Tibial nerve (tissue), 4 donors: ENCODE measurements around the gene GRIK4. TPM values are rescaled to one million over a fixed set of nuclear protein-coding genes. Genes with fewer than 3 reads are reported as not detected.

Experiments used
- DNase-seq, 2 donors: peaks; one replicate each; pipeline ENCODE4 v3.0.0-alpha.2; 2019; ENCODE audit warnings: low spot score in 2 of 2
- H3K27ac ChIP-seq, 4 donors: fragments of 200-600 bp; sonication (generic) in 3 of 4; one replicate each; pipeline ENCODE4 v1.5.1; 2017 to 2019; ENCODE audit warnings: mild to moderate bottlenecking in 1 of 4
- H3K27me3 ChIP-seq, 2 donors: fragments of 200-600 bp; sonication (generic) in 1 of 2; one replicate each; pipeline versions ENCODE4 v1.5.1 to v1.6.0; 2017 to 2019
- H3K36me3 ChIP-seq, 3 donors: fragments of 200-600 bp; sonication (generic); one replicate each; pipeline ENCODE4 v1.5.1; 2018 to 2019
- H3K4me1 ChIP-seq, 4 donors: fragments of 200-600 bp; sonication (generic) in 3 of 4; one replicate each; pipeline ENCODE4 v1.5.1; 2017 to 2019
- H3K4me3 ChIP-seq, 4 donors: fragments of 200-600 bp; sonication (generic) in 3 of 4; one replicate each; pipeline ENCODE4 v1.5.1; 2017 to 2019; ENCODE audit warnings: mild to moderate bottlenecking in 1 of 4, moderate library complexity in 1 of 4
- H3K9me3 ChIP-seq, 4 donors: fragments of 200-600 bp; sonication (generic) in 3 of 4; one replicate each; pipeline ENCODE4 v1.5.1; 2017 to 2019
- CTCF ChIP-seq, 5 experiments: fragments of 200-600 bp in 3 of 5; fragments of 450-650 bp in 2 of 5; sonication (generic) in 3 of 5; IDR thresholded peaks; one replicate each; pipeline ENCODE4 v1.5.1; 2016 to 2019; ENCODE audit warnings: antibody characterized with exemption in 5 of 5, mild to moderate bottlenecking in 3 of 5, moderate library complexity in 2 of 5
- EP300 ChIP-seq, 2 donors: sonication (generic); formaldehyde crosslinking; IDR thresholded peaks; one replicate each; pipeline ENCODE4 v1.6.1; 2017; ENCODE audit warnings: antibody characterized with exemption in 2 of 2, mild to moderate bottlenecking in 1 of 2
- POLR2A ChIP-seq, 2 donors: fragments of 450-650 bp; IDR thresholded peaks; one replicate each; pipeline ENCODE4 v1.6.1; 2017; ENCODE audit warnings: antibody characterized with exemption in 2 of 2, mild to moderate bottlenecking in 2 of 2, moderate library complexity in 2 of 2
- WGBS, 2 donors: methylation state at CpG; one replicate each; pipeline ENCODE4 v1.1.5; 2018; 5-methylcytosine and 5-hydroxymethylcytosine counted together
- total RNA-seq, 4 donors: library from RNA; depleted of rRNA; stranded (reverse); fragments of >200 nt; gene quantifications; one replicate each; pipeline ENCODE4 v1.1.0, GENCODE V29; 2016

GRIK4 gene
- total RNA-seq, 4 donors from 2014 or later: 0.22 to 0.98 TPM; not detected in 2

GRCh38 chr11:120919045-120919444 lies 407.5 kb downstream of the GRIK4 start:
- H3K27ac ChIP-seq: no peak overlapping the region
- TF ChIP-seq EP300 (IDR thresholded peaks at IDR 0.05) (no peak), POLR2A (IDR thresholded peaks at IDR 0.05) (no peak), CTCF (IDR thresholded peaks at IDR 0.05) (no peak)
- no peak for DNase-seq
- no peaks in the 10 kb centered on the region for H3K36me3 ChIP-seq
- WGBS, 2 donors: 86 to 88% methylated on average over 7 of the region's 7 CpGs
- no peaks in the 10 kb centered on the region for H3K9me3 ChIP-seq
- no peaks in the 10 kb centered on the region for H3K27me3 ChIP-seq
- H3K4me3 ChIP-seq: no peak overlapping the region
- no peaks in the 10 kb centered on the region for H3K4me1 ChIP-seq

GRCh38 chr11:120919566-120919965 lies 408.0 kb downstream of the GRIK4 start:
- Histone ChIP-seq H3K27me3 (no peaks in the 10 kb centered on the region), H3K27ac (no peak overlapping the region), H3K4me3 (no peak overlapping the region), H3K4me1 (no peaks in the 10 kb centered on the region), H3K36me3 (no peaks in the 10 kb centered on the region), H3K9me3 (no peaks in the 10 kb centered on the region)
- WGBS, 2 donors: 63 to 76% methylated on average over 5 of the region's 5 CpGs
- DNase-seq: no peak
- no peak for TF ChIP-seq CTCF (IDR thresholded peaks at IDR 0.05)
- TF ChIP-seq EP300 (IDR thresholded peaks at IDR 0.05): no peak
- TF ChIP-seq POLR2A (IDR thresholded peaks at IDR 0.05): no peak

- Histone ChIP-seq H3K4me1 (no peaks in the 10 kb centered on the region), H3K36me3 (no peaks in the 10 kb centered on the region), H3K9me3 (no peaks in the 10 kb centered on the region), H3K27ac (no peak overlapping the region), H3K4me3 (no peak overlapping the region), H3K27me3 (no peaks in the 10 kb centered on the region)
- TF ChIP-seq CTCF (IDR thresholded peaks at IDR 0.05): no peak
- no peak for TF ChIP-seq POLR2A (IDR thresholded peaks at IDR 0.05)
- no peak for TF ChIP-seq EP300 (IDR thresholded peaks at IDR 0.05)
- no peak for DNase-seq
- WGBS, 2 donors: 73 to 75% methylated on average over 9 of the region's 9 CpGs
These were observed 412.4 kb downstream of the GRIK4 start for GRCh38 chr11:120923866-120924508.

- Histone ChIP-seq H3K27ac (no peak overlapping the region), H3K9me3 (no peaks in the 10 kb centered on the region), H3K36me3 (no peaks in the 10 kb centered on the region), H3K4me3 (no peak overlapping the region), H3K27me3 (no peaks in the 10 kb centered on the region), H3K4me1 (no peaks in the 10 kb centered on the region)
- DNase-seq: no peak
- TF ChIP-seq EP300 (IDR thresholded peaks at IDR 0.05): no peak
- 90 to 96% methylated on average over 2 of the region's 2 CpGs for WGBS, 2 donors
These were observed 414.4 kb downstream of the GRIK4 start for GRCh38 chr11:120925944-120926343.

GRCh38 chr11:120928627-120929026 lies 417.1 kb downstream of the GRIK4 start:
- TF ChIP-seq POLR2A (IDR thresholded peaks at IDR 0.05) (no peak), EP300 (IDR thresholded peaks at IDR 0.05) (no peak), CTCF (IDR thresholded peaks at IDR 0.05) (no peak)
- no peaks in the 10 kb centered on the region for H3K27me3 ChIP-seq
- no peak for DNase-seq
- H3K4me1 ChIP-seq: no peaks in the 10 kb centered on the region
- no peak overlapping the region for H3K4me3 ChIP-seq
- no peaks in the 10 kb centered on the region for H3K36me3 ChIP-seq
- WGBS, 2 donors: 72 to 76% methylated on average over 13 to 14 of the region's 14 CpGs
- no peaks in the 10 kb centered on the region for H3K9me3 ChIP-seq
- no peak overlapping the region for H3K27ac ChIP-seq

GRCh38 chr11:120929090-120929489 lies 417.5 kb downstream of the GRIK4 start:
- 78 to 87% methylated on average over 11 of the region's 11 CpGs for WGBS, 2 donors
- Histone ChIP-seq H3K27me3 (no peaks in the 10 kb centered on the region), H3K4me1 (no peaks in the 10 kb centered on the region), H3K27ac (no peak overlapping the region), H3K4me3 (no peak overlapping the region), H3K9me3 (no peaks in the 10 kb centered on the region), H3K36me3 (no peaks in the 10 kb centered on the region)
- TF ChIP-seq POLR2A (IDR thresholded peaks at IDR 0.05) (no peak), CTCF (IDR thresholded peaks at IDR 0.05) (no peak), EP300 (IDR thresholded peaks at IDR 0.05) (no peak)
- DNase-seq: no peak
